ENCODE results near the gene OAT. TPM values are rescaled to one million over a fixed set of nuclear protein-coding genes. Genes with fewer than 3 reads are reported as not detected.

The OAT gene
- total RNA-seq, 1 experiment from 2014 or later: 79.8 TPM

- Histone ChIP-seq H3K9ac (ENCODE audit: low read length) (no peak overlapping the region), H3K79me2 (ENCODE audit: low read length) (no peaks in the 10 kb centered on the region), H3K4me2 (ENCODE audit: low read length) (no peak overlapping the region), H3K4me3 (ENCODE audit: low read length) (no peak overlapping the region), H3K9me2 (replicated peaks; ENCODE audit: low read length) (no peaks in the 10 kb centered on the region), H3K27ac (ENCODE audit: low read length) (no peak overlapping the region), H3K27me3 (ENCODE audit: low read length) (no peaks in the 10 kb centered on the region; the same call in 1 of the 2 replicates), H4K20me1 (ENCODE audit: low read length) (no peaks in the 10 kb centered on the region), H3K36me3 (ENCODE audit: low read depth, low read length) (no peaks in the 10 kb centered on the region), H3F3A (ENCODE audit: low read length, unreplicated experiment) (no peaks in the 10 kb centered on the region), H3K4me1 (ENCODE audit: insufficient read depth, low read length) (no peaks in the 10 kb centered on the region), H2AFZ (ENCODE audit: low read length) (no peak overlapping the region), H3K9me3 (ENCODE audit: low read length) (no peaks in the 10 kb centered on the region)
- no peak for TF ChIP-seq CTCF (conservative IDR thresholded peaks at IDR 0.05; ENCODE audit: low read depth, low read length)
- TF ChIP-seq EZH2 (IDR thresholded peaks at IDR 0.05; ENCODE audit: low read length, unreplicated experiment): no peak
- no peak for TF ChIP-seq EZH2phosphoT487 (IDR thresholded peaks at IDR 0.05; ENCODE audit: borderline replicate concordance, low read length)
- BruUV-seq (replicated peaks): no TSS peak
- ChIA-PET CTCF (no interaction called here), POLR2A (ENCODE audit: unreplicated experiment) (no interaction called here)
- ATAC-seq: no peak
- intact Hi-C loops (cut with micrococcal nuclease): no loop called here
- no peak for DNase-seq
Measured at GRCh38 chr10:124366825-124367224, 51.9 kb downstream of the OAT start.

GRCh38 chr10:124366343-124366742 is 52.4 kb downstream of the OAT start:
- H3K9ac ChIP-seq (ENCODE audit: low read length): no peak overlapping the region
- no peaks in the 10 kb centered on the region for H3K36me3 ChIP-seq (ENCODE audit: low read depth, low read length)
- BruUV-seq (replicated peaks): no TSS peak
- H3K4me1 ChIP-seq (ENCODE audit: insufficient read depth, low read length): no peaks in the 10 kb centered on the region
- ATAC-seq: no peak
- no peaks in the 10 kb centered on the region for H3K9me2 ChIP-seq (replicated peaks; ENCODE audit: low read length)
- no peak for DNase-seq
- ChIA-PET CTCF (no interaction called here), POLR2A (ENCODE audit: unreplicated experiment) (no interaction called here)
- no peak overlapping the region for H3K27ac ChIP-seq (ENCODE audit: low read length)
- H3F3A ChIP-seq (ENCODE audit: low read length, unreplicated experiment): no peaks in the 10 kb centered on the region
- no peak for TF ChIP-seq EZH2 (IDR thresholded peaks at IDR 0.05; ENCODE audit: low read length, unreplicated experiment)
- no peak for TF ChIP-seq EZH2phosphoT487 (IDR thresholded peaks at IDR 0.05; ENCODE audit: borderline replicate concordance, low read length)
- no peak for TF ChIP-seq CTCF (conservative IDR thresholded peaks at IDR 0.05; ENCODE audit: low read depth, low read length)
- H2AFZ ChIP-seq (ENCODE audit: low read length): no peak overlapping the region
- intact Hi-C loops (cut with micrococcal nuclease): no loop called here
- H3K27me3 ChIP-seq (ENCODE audit: low read length): no peaks in the 10 kb centered on the region; the same call in 1 of the 2 replicates
- H3K79me2 ChIP-seq (ENCODE audit: low read length): no peaks in the 10 kb centered on the region
- no peak overlapping the region for H3K4me3 ChIP-seq (ENCODE audit: low read length)
- H3K4me2 ChIP-seq (ENCODE audit: low read length): no peak overlapping the region
- H4K20me1 ChIP-seq (ENCODE audit: low read length): no peaks in the 10 kb centered on the region
- H3K9me3 ChIP-seq (ENCODE audit: low read length): no peaks in the 10 kb centered on the region

- no peak overlapping the region for H3K9ac ChIP-seq (ENCODE audit: low read length)
- H3K4me3 ChIP-seq (ENCODE audit: low read length): no peak overlapping the region
- H4K20me1 ChIP-seq (ENCODE audit: low read length): no peaks in the 10 kb centered on the region
- H3K4me2 ChIP-seq (ENCODE audit: low read length): no peak overlapping the region
- POLR2A ChIA-PET (ENCODE audit: unreplicated experiment): no interaction called here
- H3K4me1 ChIP-seq (ENCODE audit: insufficient read depth, low read length): no peaks in the 10 kb centered on the region
- no peak overlapping the region for H3K27ac ChIP-seq (ENCODE audit: low read length)
- no peaks in the 10 kb centered on the region for H3K36me3 ChIP-seq (ENCODE audit: low read depth, low read length)
- H3F3A ChIP-seq (ENCODE audit: low read length, unreplicated experiment): no peaks in the 10 kb centered on the region
- ATAC-seq (no peak), DNase-seq (no peak)
- CTCF ChIA-PET: no interaction called here
- H3K9me2 ChIP-seq (replicated peaks; ENCODE audit: low read length): no peaks in the 10 kb centered on the region
- no peaks in the 10 kb centered on the region for H3K79me2 ChIP-seq (ENCODE audit: low read length)
- H3K27me3 ChIP-seq (ENCODE audit: low read length): no peaks in the 10 kb centered on the region; the same call in 1 of the 2 replicates
- TF ChIP-seq EZH2 (IDR thresholded peaks at IDR 0.05; ENCODE audit: low read length, unreplicated experiment): no peak
- TF ChIP-seq CTCF (conservative IDR thresholded peaks at IDR 0.05; ENCODE audit: low read depth, low read length): no peak
- no TSS peak for BruUV-seq (replicated peaks)
- H3K9me3 ChIP-seq (ENCODE audit: low read length): no peaks in the 10 kb centered on the region
- H2AFZ ChIP-seq (ENCODE audit: low read length): no peak overlapping the region
- intact Hi-C loops (cut with micrococcal nuclease): no loop called here
Measured at GRCh38 chr10:124364674-124365073, 54.0 kb downstream of the OAT start.

Data from PC-3 (cell line).